Stimulated activated naive B cell treated with anti-CD40 and anti-IgM and Interleukin-4, amounts not matched to agents 10 μg/mL and 1 μg/mL and 100 μg/mL, for 72 hours (primary cell): ENCODE results near the gene ACP1.
"Not testable (repeated sequence)": the region's sequence is repeated elsewhere in the genome, so short reads cannot be mapped to it uniquely, and the experiment has no call there.

Experiments
- ATAC-seq, 2 donors: fragments of 150-1000 bp; cut with Tn5 transposase; replicated peaks; 2 replicates each; pipeline ENCODE4 v1.10.0; 2021; ENCODE audit warnings: moderate library complexity in 1 of 2
- DNase-seq: peaks from one replicate; pipeline ENCODE4 v3.0.0; 2021
- H3K27ac Mint-ChIP-seq: one replicate; pipeline ENCODE4 v1.8.0; 2022; ENCODE audit warnings: mild to moderate bottlenecking, mixed read lengths
- H3K27me3 Mint-ChIP-seq, 2 donors: one replicate each; pipeline ENCODE4 v1.8.0; 2022; ENCODE audit warnings: mixed read lengths in 2 of 2
- H3K36me3 Mint-ChIP-seq, 2 donors: one replicate each; pipeline ENCODE4 v1.8.0; 2022; ENCODE audit warnings: mixed read lengths in 2 of 2, mild to moderate bottlenecking in 1 of 2
- H3K4me1 Mint-ChIP-seq, 2 donors: one replicate each; pipeline ENCODE4 v1.8.0; 2022; ENCODE audit warnings: mixed read lengths in 2 of 2, mild to moderate bottlenecking in 1 of 2
- H3K4me3 Mint-ChIP-seq, 2 donors: one replicate each; pipeline ENCODE4 v1.8.0; 2022; ENCODE audit warnings: mild to moderate bottlenecking in 2 of 2, mixed read lengths in 2 of 2, moderate library complexity in 1 of 2
- H3K9me3 Mint-ChIP-seq, 2 donors: one replicate each; pipeline ENCODE4 v1.8.0; 2022; ENCODE audit warnings: mixed read lengths in 2 of 2, mild to moderate bottlenecking in 1 of 2

The ACP1 gene

DNA sequence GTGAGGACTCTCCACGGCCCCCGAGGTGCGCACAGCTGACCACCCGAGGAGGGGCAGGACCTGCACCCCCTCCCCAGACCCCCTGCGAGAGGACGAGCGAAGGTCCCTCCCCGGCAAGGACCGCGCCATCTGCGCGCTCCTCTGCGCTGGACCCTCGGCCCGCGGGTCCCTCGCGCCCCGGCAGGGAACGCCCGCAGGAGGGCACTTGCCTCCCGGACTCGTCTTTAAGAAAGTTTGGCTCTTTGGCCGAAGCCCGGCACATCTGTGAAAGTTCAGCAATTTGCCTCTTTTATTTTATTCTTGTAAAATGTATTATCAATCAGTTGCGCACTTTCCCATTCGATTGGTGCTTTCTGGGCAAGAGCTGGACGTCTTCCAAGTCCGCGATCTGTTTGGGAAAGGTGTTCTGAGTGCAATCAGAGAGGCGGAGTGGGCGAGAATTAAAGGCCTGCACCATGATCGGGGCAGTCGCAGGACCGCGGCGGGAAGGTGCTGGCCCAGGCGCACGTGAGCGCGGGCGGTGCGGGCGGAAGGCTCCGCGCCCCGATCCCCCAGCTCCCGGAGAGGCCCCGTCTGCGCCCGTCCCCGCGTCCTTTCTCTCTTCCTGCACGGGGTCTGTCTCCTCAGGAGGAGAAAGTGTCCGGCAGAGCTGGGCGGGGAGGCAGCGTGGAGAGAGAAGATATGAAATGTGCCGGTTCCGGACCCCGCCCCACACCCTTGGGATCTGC is 24.8 kb downstream of the ACP1 start:
- no peak overlapping the region for H3K27ac Mint-ChIP-seq
- DNase-seq (no peak), ATAC-seq (peak; percentile 23 to 38)
- peak overlapping the region; percentile 62 to 77 for H3K4me3 Mint-ChIP-seq
- peaks cover 24 to 32% of the 10 kb centered on the region in 2 donors for H3K27me3 Mint-ChIP-seq
- H3K4me1 Mint-ChIP-seq: peaks cover 3 to 16% of the 10 kb centered on the region in 2 donors
- H3K9me3 Mint-ChIP-seq: no peaks in the 10 kb centered on the region
- peaks cover 7 to 8% of the 10 kb centered on the region in 2 donors for H3K36me3 Mint-ChIP-seq

DNA sequence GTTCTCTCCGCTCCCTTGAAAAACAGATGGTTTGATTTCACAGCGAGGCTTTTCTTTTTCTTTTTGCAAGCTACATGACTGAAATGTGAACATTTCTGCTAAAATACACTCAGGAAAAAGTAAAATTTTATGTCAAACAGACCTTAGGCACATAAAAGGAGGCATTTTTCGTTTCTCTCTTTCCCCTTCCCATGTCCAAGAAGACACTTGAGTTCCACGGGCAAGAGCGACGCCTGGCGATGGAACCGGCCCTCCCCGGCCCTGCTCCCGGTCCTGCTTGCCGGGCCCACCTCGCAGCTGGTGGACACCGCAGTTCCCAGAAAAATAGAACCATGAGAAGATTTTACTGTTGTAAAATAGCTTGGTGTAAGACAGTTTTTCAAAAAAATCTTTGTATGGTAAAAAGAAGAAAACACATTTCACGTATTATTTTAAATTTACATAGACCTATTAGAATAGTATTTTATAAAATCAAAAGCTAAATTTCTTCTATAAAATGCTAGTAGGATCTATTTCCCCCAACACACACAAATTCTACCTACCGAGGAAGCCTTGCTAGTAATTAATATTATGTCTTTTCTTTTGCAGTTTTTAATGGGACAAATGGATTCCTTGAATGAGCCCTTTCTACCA is 25.5 kb downstream of the ACP1 start:
- H3K4me3 Mint-ChIP-seq: peak overlapping the region; percentile 62 to 77
- H3K4me1 Mint-ChIP-seq: peaks cover 3 to 16% of the 10 kb centered on the region in 2 donors
- H3K27ac Mint-ChIP-seq: no peak overlapping the region
- DNase-seq (no peak), ATAC-seq (peak; percentile 41 to 66)
- no peaks in the 10 kb centered on the region for H3K9me3 Mint-ChIP-seq
- H3K36me3 Mint-ChIP-seq: peaks cover 7 to 8% of the 10 kb centered on the region in 2 donors
- peaks cover 28 to 38% of the 10 kb centered on the region in 2 donors for H3K27me3 Mint-ChIP-seq

- Mint-ChIP-seq H3K9me3 (no peaks in the 10 kb centered on the region), H3K27ac (no peak overlapping the region), H3K4me3 (no peak overlapping the region), H3K4me1 (peaks cover 0 to 1% of the 10 kb centered on the region in 2 donors), H3K27me3 (peaks cover 21% of the 10 kb centered on the region in 2 donors), H3K36me3 (no peaks in the 10 kb centered on the region)
- DNase-seq (no peak), ATAC-seq (no peak)
Observed at GRCh38 chr2:295090-295489, 30.3 kb downstream of the ACP1 start.

DNA sequence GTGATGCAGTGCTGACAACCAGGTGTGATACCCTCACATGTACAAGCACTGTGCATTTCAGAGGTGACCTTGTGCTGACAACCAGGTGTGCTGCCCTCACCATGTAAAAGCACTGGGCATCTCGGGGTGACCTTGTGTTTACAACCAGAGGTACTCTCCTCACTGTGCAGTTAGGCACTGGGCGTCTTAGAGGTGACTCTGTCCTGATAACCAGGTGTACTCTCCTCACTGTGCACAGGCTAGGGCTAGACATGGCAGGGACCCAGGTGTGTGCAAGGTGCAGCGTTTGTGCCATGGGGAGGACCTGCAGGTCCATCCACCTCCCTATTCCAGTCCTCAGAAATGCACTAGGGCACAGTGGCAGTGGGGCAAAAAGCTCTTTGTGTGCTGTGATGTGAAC is 31.6 kb downstream of the ACP1 start:
- H3K27me3 Mint-ChIP-seq: peaks cover 22 to 23% of the 10 kb centered on the region in 2 donors
- H3K9me3 Mint-ChIP-seq: peaks cover 3 to 4% of the 10 kb centered on the region in 2 donors
- no peaks in the 10 kb centered on the region for H3K4me1 Mint-ChIP-seq
- peaks cover 0 to 4% of the 10 kb centered on the region in 2 donors for H3K36me3 Mint-ChIP-seq
- no peak overlapping the region for H3K27ac Mint-ChIP-seq
- DNase-seq: no peak
- H3K4me3 Mint-ChIP-seq: no peak overlapping the region
- no peak for ATAC-seq

DNA sequence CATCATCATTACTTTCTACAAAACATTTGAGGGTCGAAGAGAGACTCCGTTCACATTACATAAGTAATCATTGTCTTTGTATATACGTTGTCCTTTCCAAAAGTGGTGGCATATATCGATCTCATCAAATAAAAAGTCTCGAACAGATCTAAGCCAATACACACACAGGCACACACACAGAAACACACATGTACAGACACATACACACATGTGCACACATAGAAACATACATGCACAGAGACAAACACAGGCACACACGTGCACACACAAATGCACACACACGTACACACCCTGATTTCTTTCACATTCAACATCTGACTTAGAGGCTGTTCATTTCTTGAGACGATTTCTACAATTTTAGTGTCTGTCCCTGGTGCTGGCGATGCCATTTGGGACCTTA is 40.6 kb downstream of the ACP1 start:
- peaks cover under 1 to 6% of the 10 kb centered on the region in 2 donors for H3K27me3 Mint-ChIP-seq
- ATAC-seq (no peak), DNase-seq (no peak)
- peaks cover 11 to 13% of the 10 kb centered on the region in 2 donors for H3K9me3 Mint-ChIP-seq
- no peak overlapping the region for H3K27ac Mint-ChIP-seq
- no peak overlapping the region for H3K4me3 Mint-ChIP-seq
- H3K4me1 Mint-ChIP-seq: peaks cover 0 to 2% of the 10 kb centered on the region in 2 donors
- peaks cover 0 to 8% of the 10 kb centered on the region in 2 donors for H3K36me3 Mint-ChIP-seq

DNA sequence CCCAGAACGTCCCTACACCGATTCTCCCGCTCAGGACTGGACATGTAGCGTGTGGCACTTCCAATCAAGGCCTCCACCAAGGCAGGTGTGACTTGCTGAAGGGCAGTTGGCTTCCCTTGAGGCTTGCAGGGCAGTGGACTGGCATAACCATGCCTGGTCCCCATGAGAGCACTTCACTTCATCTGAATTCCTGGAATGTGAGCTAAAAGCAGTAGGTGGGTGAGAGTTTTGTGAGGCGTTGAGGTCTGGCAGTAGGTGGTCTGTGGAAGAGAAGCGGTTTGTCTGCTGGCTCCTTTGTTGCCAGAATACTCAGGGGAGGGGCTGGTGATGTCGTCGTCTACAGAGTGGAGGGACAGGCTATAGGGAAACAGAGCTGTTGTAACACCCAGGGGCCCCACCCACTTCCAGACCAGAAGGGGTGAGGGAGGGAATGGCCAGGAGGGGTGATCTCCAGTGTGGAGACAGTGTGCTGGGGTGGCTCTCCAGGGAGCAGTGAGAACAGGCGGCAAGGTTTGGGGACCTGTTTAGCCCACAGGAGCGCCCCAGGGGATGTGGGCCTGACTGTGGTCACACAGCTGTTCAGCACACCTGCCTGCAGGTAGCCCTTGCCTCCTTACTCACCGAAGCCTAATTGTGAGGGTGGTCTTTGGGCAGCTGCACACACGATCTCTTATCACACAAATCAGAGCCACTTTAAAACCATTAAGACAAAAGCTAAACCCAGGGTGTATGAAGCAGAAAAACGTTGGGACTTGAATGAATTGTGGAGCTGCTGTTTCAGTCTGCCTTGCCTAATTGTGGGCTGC is 44.6 kb downstream of the ACP1 start:
- H3K4me3 Mint-ChIP-seq: no peak overlapping the region
- ATAC-seq (no peak), DNase-seq (no peak)
- no peak overlapping the region for H3K27ac Mint-ChIP-seq
- no peaks in the 10 kb centered on the region for H3K9me3 Mint-ChIP-seq
- H3K4me1 Mint-ChIP-seq: peaks cover 0 to 2% of the 10 kb centered on the region in 2 donors
- no peaks in the 10 kb centered on the region for H3K27me3 Mint-ChIP-seq
- H3K36me3 Mint-ChIP-seq: no peaks in the 10 kb centered on the region

GRCh38 chr2:309954-310510 is 45.3 kb downstream of the ACP1 start:
- Mint-ChIP-seq H3K36me3 (no peaks in the 10 kb centered on the region), H3K27me3 (no peaks in the 10 kb centered on the region), H3K4me3 (no peak overlapping the region), H3K9me3 (no peaks in the 10 kb centered on the region), H3K27ac (no peak overlapping the region), H3K4me1 (peaks cover 0 to 2% of the 10 kb centered on the region in 2 donors)
- ATAC-seq: no peak
- DNase-seq: no peak

DNA sequence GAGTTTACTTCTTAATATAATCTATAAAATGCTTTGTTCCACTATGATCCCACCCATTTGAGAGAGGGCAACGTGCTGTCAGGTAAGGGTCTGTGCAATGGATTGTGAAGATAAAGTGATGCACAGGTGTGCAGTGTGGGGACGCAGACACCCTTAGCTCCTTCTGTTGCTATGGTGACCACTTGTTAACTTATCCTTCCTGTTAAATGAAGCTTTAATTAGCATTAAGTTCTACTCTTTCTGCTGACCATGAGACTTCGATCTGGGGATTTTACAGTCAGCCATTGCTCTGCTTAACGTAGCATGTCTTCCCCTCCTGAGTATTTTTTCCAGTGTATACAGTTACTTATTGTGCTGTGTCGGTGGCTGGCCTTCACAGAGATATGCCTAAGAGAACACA is 46.2 kb downstream of the ACP1 start:
- Mint-ChIP-seq H3K9me3 (no peaks in the 10 kb centered on the region), H3K4me1 (peaks cover 0 to 2% of the 10 kb centered on the region in 2 donors), H3K36me3 (no peaks in the 10 kb centered on the region), H3K4me3 (no peak overlapping the region), H3K27ac (no peak overlapping the region), H3K27me3 (peaks cover 2 to 10% of the 10 kb centered on the region in 2 donors)
- ATAC-seq (no peak), DNase-seq (no peak)

GRCh38 chr2:313991-314390 is 49.2 kb downstream of the ACP1 start:
- peaks cover 5 to 6% of the 10 kb centered on the region in 2 donors for H3K9me3 Mint-ChIP-seq

GRCh38 chr2:314561-315336 is 50.0 kb downstream of the ACP1 start:
- H3K27me3 Mint-ChIP-seq: peaks cover 11% of the 10 kb centered on the region in 2 donors
- peaks cover 5% of the 10 kb centered on the region in 2 donors for H3K36me3 Mint-ChIP-seq
- no peak overlapping the region for H3K27ac Mint-ChIP-seq
- H3K4me1 Mint-ChIP-seq: peaks cover 5 to 7% of the 10 kb centered on the region in 2 donors
- peaks cover 7 to 8% of the 10 kb centered on the region in 2 donors for H3K9me3 Mint-ChIP-seq
- DNase-seq (no peak), ATAC-seq (no peak)
- no peak overlapping the region for H3K4me3 Mint-ChIP-seq

More at GRCh38 chr2:313991-314390, 49.2 kb downstream of the ACP1 start:
- H3K27ac Mint-ChIP-seq: no peak overlapping the region
- H3K27me3 Mint-ChIP-seq: peaks cover 10 to 11% of the 10 kb centered on the region in 2 donors
- no peak for DNase-seq
- ATAC-seq: no peak
- no peak overlapping the region for H3K4me3 Mint-ChIP-seq
- peaks cover 4 to 7% of the 10 kb centered on the region in 2 donors for H3K4me1 Mint-ChIP-seq
- H3K36me3 Mint-ChIP-seq: peaks cover 5% of the 10 kb centered on the region in 2 donors

DNA sequence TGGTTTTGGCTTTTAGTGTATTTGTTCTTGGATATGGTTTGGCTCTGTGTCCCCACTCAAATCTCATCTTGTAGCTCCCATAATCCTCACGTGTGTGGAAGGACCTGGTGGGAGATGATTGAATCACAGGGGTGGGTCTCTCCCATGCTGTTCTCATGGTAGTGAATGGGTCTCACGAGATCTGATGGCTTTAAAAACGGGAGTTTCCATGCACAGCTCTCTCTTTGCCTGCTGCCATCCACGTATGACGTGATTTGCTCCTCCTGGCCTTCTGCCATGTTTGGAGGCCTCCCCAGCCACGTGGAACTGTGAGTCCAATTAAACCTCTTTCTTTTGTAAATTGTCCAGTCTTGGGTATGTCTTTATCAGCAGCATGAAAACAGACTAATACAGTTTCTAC is 51.2 kb downstream of the ACP1 start:
- peaks cover 11% of the 10 kb centered on the region in 2 donors for H3K27me3 Mint-ChIP-seq
- not testable (repeated sequence) for H3K4me3 Mint-ChIP-seq, H3K9me3 Mint-ChIP-seq, ATAC-seq, H3K36me3 Mint-ChIP-seq, H3K4me1 Mint-ChIP-seq, H3K27ac Mint-ChIP-seq, DNase-seq

DNA sequence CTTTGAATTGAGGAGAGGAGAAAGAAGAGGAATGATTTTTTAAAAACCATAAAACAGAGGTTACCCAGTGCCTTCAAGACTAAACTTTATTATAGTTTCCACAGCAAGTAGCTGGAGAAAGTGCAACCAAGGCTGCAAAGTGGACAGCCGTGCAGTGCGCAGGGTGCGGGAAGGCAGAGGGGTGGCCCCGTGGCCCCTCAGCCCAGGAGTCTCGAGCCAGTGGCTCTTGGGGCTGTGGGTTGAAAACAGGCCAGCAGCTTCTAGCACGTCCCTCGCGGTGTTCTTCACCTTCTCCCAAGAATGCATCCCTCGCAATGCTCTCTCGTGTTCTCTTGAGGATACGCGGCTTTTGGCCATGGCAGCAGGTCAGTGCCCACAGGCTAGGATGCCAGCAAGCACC is 51.6 kb downstream of the ACP1 start:
- H3K9me3 Mint-ChIP-seq: peaks cover 7 to 8% of the 10 kb centered on the region in 2 donors
- H3K27ac Mint-ChIP-seq: no peak overlapping the region

More for the DNA sequence above, 51.6 kb downstream of the ACP1 start:
- peaks cover 5 to 7% of the 10 kb centered on the region in 2 donors for H3K4me1 Mint-ChIP-seq
- no peak for ATAC-seq
- H3K27me3 Mint-ChIP-seq: peaks cover 11% of the 10 kb centered on the region in 2 donors
- peaks cover 5% of the 10 kb centered on the region in 2 donors for H3K36me3 Mint-ChIP-seq
- no peak for DNase-seq
- no peak overlapping the region for H3K4me3 Mint-ChIP-seq
